ENCODE data around the gene SLC22A16.
"Not testable (repeated sequence)": the region's sequence is repeated elsewhere in the genome, so short reads cannot be mapped to it uniquely, and the experiment has no call there.

Gene SLC22A16, protein sequence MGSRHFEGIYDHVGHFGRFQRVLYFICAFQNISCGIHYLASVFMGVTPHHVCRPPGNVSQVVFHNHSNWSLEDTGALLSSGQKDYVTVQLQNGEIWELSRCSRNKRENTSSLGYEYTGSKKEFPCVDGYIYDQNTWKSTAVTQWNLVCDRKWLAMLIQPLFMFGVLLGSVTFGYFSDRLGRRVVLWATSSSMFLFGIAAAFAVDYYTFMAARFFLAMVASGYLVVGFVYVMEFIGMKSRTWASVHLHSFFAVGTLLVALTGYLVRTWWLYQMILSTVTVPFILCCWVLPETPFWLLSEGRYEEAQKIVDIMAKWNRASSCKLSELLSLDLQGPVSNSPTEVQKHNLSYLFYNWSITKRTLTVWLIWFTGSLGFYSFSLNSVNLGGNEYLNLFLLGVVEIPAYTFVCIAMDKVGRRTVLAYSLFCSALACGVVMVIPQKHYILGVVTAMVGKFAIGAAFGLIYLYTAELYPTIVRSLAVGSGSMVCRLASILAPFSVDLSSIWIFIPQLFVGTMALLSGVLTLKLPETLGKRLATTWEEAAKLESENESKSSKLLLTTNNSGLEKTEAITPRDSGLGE

DNA sequence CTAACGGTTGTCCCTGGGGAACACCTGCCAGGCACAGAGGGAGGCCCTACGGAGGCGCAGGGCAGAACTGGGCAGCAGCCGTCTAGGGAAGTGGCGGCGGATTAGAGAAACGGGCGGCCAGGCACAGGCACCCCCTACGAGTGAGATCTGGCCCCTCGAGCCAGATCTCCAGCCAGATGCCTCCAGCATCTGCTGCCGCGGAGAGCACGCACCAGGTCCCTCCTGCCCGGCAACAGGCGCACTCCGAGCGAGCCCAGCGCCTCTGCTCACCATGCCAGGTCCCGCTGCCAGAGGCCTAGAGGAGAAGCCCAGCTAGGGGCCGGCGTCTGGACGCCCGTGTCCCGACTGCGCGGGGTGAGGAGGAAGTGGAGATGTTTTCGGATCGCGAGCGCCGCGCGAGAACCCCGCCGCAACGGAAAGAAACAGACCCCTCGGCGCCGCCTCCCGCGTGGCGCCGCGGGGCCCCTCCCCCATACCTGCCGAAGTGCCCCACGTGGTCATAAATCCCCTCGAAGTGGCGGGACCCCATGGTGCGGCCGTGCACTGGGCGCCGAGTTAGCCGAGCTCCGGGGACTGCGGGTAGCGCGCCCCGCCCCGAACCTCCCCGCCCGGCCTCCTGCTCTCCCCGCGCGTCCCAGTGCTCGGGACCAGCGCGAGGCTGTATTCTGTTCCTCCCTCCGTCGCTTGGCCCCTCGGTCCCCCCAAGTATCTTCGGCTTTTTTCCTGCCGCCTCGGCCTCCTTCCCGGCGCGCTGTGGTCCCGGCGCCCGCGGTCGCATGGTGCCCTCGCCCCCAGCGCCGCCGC, at the start of gene SLC22A16:
Gene SLC22A16, minus strand, starts transcription at position 568 of the 804 bp plus-strand sequence. Its CDS starts 39 bp downstream, at position 529.
- DNase-seq = no peak

DNA sequence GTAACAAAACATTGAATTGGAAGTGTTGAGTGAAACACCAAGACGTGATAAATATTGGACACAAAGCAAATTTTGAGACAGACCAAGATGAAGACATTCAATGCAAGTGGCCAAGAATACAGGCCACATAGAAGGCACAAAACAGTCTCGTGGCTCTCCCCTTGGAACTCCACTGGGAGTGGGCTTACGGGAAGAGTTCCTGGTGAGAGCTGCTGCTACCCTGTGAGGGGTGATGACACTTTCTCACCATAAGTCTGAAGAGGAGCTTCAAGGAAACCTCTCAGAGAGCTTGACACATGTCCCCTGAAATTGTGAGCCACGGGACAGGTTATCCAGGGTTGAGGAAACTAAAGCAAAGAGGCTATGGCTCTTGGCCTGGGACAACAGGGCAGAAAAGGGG, 48.6 kb upstream of the SLC22A16 start:
- DNase-seq = no peak

DNA sequence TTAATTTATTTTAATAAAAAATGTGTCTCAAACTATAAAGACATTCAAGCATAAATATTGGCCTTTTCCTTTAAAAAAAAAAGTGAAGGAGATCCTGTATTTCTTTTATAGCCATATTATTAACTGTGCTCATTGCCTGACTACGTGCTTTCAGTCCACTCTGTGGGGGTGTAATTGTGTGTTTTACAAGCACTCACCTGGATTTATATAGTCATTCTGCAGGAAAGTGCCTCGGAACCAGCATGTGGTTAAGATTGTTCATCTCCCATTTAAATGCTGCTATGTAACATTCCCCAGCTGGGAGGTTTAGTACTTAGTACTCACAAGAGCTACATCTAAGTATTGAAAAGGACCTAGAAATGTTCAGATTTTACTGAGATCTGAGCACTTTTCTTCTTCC, 47.9 kb upstream of the SLC22A16 start:
- no peak for DNase-seq

DNA sequence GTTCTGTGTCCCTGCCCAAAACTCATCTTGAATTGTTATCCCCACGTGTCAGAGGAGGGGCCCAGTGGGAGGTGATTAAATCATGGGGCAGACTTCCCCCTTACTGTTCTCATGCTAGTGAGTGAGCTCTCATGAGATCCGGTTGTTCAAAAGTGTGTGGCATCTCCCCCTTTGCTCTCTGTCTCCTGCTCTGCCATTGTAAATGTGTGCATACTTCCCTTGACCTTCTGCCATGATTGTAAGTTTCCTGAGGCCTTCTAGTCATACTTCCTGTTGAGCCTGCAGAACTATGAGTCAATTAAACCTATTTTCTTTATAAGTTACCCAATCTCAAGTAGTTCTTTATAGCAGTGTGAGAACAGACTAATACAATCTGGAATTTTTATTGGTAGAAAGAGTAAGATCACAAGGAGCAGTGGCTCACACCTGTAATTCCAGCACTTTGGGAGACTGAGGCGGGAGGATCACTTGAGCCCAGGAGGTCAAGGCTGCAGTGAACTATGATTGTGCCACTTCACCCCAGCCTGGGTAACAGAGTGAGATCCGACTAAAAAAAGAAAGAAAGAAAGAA, 47.1 kb upstream of the SLC22A16 start:
- no peak for DNase-seq

DNA sequence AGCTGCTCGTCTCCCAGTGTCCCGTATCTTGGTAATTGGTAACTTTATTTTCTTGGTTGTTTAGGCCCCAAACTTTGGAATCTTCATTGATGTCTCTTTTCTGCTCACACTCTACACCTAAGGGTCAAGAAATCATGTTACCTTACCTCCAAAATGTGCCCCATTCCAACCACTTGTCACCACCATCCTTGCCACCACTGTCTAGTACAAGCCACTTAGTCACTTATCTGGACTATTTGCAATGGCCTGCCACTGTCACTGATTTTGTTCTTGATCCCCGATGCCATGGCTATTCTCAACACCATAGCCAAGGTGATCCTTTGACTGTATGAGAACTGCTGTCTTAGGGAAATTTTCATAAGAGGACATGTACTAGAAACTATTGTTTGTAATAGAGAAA, 46.0 kb upstream of the SLC22A16 start:
- no peak for DNase-seq

DNA sequence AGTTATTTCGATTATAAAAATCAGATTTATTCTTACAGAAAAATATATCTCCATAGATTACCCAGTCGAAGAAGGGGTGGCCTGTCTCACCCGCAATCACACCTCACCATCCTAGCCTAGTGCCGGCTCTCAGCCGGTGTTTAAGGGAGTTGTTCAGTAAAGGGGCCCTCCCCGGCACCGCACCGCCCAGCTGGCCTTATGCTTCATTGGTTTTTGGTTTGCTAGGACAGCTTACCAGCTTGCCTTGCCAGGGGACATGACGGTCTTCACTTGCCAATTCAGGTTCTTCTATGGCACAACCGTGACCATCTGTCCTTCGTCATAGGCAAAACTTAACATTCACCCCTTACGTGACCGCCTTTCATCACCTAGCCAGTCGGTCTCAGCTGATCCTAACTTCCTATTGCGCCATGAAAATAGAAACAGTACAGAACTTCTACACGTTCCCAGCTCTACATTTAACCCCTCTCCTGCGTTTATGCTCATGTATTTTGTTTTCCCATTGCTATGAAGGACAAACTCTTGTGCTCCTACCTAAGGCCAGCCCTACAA, 44.7 kb upstream of the SLC22A16 start:
- DNase-seq = no peak

DNA sequence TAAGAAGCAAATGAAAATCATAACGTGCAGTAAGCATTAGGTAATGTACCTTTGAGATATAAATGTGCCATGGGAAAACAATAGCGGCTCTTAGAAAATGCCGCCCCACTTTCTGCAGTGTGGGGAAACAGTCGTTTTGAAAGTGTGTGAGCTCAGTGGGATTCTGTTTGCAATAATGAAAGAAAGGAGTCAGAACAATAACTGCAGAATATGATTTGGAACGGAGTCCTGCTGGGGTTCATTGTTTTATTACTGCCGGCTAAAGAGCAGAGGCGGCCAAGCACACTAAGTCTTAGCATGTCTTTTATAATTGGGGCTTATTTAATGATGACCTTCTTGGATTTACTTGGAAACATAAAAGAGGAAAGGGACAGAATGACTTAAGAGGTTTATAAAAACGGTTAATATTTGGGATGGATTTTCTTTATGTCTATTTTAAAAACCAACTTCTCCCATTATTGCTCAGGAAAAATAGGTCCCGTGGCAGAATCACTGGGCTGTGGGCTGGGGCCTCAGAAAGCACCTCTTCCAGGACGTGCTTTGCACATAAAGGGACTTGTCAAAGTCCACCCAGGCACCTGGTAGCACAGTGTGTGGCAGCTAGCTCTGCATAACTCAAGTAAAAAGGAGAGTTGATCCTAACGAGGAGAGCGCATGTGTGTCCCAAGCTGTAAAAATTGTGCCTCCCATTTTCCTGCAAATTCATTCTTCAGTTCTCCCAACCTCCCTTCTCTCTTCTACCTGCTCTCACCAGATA, 44.0 kb upstream of the SLC22A16 start:
- no peak for DNase-seq

DNA sequence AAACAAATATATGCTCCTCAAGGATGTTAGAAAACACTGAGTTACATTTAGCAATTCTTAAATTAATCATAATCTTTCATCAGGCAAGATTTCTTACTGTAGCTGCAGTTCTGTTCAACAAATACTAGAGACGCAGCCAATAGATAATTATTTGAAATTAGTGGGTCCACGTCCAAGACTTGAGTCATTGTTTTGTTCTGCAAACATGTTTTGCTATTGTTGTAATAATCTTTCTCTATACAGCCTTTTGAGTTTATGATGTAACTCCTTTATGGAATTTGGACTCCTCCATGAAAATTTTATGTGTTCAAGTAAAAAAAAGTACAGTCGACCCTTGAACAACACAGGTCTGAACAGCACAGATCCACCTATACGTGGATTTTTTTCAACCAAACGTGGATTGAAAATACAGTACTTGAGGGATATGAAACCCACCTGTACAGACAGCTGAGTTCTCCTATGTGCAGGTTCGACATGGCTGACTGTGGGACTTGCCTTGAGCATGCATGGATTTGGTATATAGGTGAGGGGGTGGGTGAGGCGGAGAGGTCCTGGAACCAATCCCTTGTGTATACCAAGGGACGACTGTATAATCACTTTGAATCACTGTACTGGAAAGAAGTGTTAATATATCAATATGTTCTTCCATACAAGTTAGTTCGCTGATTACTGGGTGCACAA, 41.3 kb upstream of the SLC22A16 start:
- no peak for DNase-seq

DNA sequence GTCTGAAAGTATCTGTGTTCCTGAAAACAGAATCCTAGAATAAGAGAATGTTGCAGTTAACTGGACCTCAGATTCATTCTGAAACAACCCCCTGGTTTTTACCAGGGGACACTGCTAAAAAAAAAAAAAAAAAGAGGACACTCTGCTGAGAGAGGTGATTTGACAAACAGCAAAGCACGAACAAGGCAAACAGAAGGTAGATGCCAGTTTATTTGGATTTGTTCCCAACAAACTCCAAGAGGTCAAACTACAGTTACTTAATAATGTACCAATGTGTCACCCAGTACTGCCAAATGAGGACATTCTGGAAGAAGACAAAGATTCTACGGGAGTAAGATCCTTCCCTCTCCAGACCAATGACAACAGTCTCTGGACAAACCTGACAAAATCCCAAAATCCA, 40.6 kb upstream of the SLC22A16 start:
- no peak for DNase-seq

DNA sequence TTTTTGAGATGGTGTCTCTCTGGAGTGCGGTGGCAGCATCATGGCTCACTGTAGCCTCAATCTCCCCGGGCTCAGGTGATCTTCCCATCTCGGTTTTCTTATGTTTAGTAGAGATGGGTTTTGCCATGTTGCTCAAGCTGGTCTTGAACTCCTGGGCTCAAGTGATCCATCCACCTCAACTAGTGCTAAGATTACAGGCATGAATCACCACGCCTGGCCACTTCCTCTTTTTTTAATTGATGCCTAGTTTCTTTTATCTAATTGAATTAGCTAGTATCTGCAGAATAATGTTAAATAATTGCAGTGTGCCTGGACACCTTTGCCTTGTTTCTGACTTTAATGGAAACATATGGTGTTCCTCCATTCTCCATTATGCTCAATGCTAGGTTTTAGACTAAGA, 38.4 kb upstream of the SLC22A16 start:
- no peak for DNase-seq

DNA sequence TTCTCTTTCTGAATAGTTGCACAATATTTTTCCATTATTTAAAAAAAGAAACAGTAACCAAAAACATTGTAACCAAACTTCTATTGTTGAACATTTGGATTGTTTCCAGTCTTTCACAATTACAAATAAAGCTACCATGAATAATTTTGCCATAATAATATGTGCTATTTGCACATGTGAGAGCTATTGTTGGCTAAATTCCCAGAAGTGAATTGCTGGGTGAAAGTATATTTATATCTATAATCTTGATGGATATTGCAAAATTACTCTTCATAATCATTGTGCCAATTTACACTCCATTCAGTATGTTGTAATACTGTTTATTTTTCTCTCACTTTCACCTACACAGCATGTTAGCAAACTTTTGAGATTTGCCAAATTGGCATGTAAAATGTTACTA, 36.6 kb upstream of the SLC22A16 start:
- no peak for DNase-seq

DNA sequence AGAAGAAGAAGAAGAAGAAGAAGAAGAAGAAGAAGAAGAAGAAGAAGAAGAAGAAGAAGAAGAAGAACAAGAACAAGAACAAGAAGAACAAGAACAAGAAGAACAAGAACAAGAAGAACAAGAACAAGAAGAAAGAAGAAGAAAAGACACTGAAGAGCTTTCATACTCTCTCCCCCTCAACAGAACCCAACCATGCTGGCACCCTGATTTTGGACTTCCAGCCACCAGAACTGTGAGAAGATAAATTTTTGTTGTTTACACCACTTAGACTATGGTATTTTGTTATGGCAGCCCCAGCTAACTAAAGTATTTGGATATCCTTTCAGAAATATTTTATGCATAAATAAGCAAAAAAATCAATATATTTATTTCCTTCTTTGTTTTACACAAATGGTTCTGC, 36.1 kb upstream of the SLC22A16 start:
- not testable (repeated sequence) for DNase-seq

DNA sequence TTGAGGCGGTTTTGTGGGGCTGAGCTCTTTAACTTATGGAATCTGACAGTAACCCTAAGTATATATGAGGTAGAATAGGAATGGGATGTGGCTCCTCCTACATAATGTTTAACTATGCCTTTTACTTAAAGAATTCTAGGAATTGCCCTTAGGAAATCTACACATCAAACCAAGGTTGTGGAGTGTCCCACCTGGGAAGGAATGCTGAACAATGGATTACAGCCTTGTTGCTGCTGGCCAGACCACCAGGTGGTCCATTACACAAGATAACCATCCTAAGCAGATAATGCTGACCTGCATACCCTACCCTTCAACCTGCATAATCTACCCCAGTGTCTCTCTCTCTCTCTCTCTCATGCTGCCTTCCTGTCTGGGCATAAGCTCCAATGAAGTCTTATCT, 35.0 kb upstream of the SLC22A16 start:
- DNase-seq = no peak

DNA sequence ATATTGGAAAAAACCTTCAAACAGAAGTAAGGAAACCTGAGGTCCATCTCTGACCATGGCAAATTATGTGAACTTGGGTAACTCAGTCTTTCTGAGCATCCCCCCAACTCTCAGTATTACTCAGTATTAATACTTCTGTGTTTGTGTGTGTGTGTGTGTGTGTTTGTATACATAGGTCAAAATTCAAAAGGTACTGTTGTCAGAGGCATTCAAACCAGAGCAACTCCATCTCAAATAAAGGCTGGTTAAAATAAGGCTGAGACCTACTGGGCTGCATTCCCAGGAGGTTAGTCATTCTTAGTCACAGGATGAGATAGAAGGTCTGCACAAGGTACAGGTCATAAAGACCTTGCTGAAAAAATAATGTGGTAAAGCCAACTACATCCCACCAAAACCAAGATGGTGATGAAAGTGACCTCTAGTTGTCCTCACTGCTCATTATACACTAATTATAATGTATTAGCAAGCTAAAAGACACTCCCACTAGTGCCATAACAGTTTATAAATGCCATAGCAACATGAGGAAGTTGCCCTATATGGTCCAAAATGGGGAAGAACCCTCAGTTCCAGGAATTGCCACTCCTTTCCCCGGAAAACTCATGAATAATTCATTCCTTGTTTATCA, 33.3 kb upstream of the SLC22A16 start:
- no peak for DNase-seq

DNA sequence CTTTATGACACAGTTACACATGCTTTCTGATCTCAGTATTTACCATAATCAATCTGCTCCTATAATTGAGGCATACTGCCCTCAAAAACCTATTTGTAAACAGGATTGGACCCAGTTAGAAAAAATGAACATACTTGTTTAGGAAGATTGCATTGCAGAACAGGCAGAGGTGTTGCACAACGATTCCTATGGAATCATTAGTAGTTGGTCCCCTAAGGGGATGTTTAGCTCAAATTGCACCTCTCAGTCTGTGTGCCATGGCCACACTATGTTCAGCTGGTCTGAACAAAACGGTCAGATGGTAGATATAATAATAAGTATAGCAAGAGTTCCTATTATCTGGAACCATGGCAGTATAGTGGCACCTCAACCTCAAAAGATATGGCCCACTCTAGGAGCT, 28.5 kb upstream of the SLC22A16 start:
- not testable (repeated sequence) for DNase-seq

DNA sequence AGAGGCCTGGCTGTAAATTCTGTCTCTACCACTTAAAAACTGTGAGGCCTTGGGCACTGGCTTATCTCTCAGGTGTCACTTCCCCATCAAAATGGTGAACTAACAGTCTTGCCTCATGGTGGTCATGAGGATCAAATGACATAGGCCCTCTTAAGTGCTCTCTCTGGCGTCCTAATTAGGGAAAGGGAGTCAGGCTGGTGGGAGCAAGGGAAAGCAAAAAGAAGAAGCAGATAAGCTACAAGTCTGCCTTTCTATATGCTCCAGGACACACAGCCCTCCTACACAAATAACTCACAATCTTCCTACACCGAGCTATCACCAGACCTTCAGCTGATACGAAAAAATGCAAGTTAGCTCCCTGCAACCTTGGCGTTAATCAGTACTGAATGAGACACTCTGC, 19.5 kb upstream of the SLC22A16 start:
- no peak for DNase-seq

DNA sequence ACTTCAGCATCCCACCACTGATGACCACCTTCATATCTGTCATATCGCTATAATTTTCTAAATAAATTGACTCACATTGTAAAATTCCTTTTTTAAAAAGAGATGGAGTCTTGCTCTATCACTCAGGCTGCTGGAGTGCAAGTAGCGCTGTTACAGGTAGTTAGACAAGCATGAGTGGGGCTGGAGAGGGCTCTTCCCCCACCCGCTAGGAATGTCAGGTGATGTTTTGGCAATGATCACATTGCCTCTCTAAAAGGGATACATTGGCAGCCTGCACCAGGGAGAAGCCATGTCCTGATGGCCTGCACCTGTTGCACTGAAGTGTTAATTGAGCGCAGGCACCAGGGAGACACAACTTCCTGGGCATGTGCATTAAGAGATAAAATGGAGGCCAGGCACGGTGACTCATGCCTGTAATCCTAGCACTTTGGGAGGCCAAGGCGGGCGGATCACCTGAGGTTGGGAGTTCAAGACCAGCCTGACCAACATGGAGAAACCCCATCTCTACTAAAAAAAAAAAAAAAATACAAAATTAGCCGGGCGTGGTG, 16.9 kb upstream of the SLC22A16 start:
- no peak for DNase-seq

DNA sequence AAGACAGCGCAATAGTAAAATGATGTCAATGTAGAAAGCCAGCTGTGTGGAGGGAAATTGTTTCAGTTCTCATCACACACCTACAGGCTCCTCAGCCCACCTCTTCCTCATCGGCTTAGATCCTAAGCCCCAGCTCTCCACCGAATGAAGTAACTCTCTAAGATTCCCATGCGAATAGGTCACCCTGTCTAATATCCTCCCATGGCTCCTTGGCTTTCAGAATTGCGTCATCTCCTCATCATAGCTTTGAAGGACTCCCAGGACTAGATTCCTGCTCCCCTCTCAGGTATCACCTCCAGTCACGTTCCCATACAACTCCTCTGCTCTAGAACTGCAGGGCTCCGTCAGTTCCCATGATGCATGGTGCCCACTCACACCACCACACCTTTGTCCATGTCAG, 16.2 kb upstream of the SLC22A16 start:
- no peak for DNase-seq

DNA sequence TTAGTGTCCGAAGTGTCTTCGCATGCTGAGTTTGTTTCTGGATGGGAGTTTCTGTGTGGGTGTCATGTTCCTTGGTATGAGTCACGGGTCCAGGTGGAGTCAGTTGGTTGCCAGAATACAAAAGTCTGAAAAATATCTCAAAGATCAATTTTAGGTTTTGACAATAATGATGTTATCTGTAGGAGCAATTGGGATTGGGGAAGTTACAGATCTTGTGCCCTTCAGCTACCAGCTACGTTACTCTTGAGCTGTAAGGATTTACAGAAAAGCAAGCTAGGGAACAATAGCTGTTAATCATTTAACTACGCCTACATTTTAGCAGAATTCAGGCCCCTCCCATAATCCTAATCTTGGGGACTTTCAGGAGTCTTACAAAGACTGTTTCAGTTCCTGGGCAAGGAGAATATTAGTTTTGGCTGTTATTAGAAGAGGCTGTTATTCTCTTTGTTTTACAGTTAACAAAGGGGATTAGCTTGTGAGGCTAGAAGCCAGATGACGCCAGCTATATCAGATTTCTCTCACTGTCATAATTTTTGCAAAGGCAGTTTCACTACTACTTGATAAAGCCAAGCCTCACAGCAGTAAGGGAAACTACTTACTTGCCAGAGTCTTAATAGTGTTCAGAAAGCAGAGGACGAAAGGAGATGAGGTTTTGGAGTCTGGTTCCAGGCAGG, 15.4 kb upstream of the SLC22A16 start:
- DNase-seq = no peak

DNA sequence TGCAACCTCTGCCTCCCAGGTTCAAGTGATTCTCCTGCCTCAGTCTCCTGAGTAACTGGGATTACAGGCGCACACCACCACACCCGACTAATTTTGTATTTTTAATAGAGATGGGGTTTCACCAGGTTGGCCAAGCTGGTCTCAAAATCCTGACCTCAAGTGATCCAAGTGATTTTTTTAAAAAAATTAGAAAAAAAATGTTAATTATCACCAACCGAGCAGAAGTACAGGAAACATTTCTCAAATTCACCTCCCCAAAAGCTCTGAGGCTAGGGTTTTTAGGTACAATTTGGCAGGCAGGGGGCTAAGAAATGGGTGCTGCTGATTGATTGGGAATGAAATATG, 14.9 kb upstream of the SLC22A16 start:
- no peak for DNase-seq

DNA sequence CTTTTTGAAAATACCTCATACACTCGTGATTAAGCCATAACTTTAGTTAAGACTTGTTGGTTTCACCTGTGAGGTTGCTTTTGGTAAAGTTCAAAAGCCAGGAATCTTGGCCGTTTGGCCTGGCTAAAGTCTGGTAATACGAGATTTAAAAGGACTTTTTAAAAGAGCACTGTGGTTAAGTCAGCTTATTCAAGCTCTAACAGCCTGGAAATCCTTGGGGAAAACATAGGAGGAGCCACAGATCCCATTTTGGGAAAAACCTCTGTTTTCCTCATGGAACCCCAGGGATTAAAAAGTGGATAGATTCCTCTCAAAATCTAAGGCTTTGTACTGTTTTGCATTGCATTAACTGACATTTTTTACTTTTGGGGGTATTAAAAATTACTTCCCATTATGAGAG, 13.7 kb upstream of the SLC22A16 start:
- DNase-seq = no peak

Measured in activated T-cell treated with anti-CD3 and anti-CD28 coated beads, Interleukin-2, amount 50 U/mL, for 48 hours (primary cell).